GM23338 (cell line): ENCODE data around the gene SORCS2. TPM values are rescaled to one million over a fixed set of nuclear protein-coding genes. Genes with fewer than 3 reads are reported as not detected.

Experiments
- ATAC-seq: fragments of 200-7000 bp; cut with Tn5 transposase; 3 replicates; pipeline ENCODE4 v1.9.1; 2020
- DNase-seq: peaks from one replicate; pipeline ENCODE4 v3.0.0-alpha.2; 2015; ENCODE audit warnings: low spot score
- H2AFZ ChIP-seq: fragments of 200-600 bp; sonication (generic); 2 replicates; pipeline ENCODE4 v1.8.0; 2016; ENCODE audit warnings: antibody characterized with exemption, mild to moderate bottlenecking, moderate library complexity
- H3F3A ChIP-seq: fragments of 200-600 bp; sonication (generic); replicated peaks from 2 replicates; pipeline ENCODE4 v1.8.0; 2017; ENCODE audit warnings: antibody characterized with exemption, mixed run types, low read depth
- H3K27ac ChIP-seq: fragments of 200-600 bp; sonication (generic); 2 replicates; pipeline ENCODE4 v1.6.1; 2016; ENCODE audit warnings: low read depth
- H3K27me3 ChIP-seq: fragments of 200-600 bp; sonication (generic); 2 replicates; pipeline ENCODE4 v1.8.0; 2016; ENCODE audit warnings: mild to moderate bottlenecking, mixed run types, moderate library complexity; ENCODE audit not compliant: insufficient read depth
- H3K36me3 ChIP-seq: fragments of 200-600 bp; sonication (generic); 2 replicates; pipeline ENCODE4 v1.8.0; 2016; ENCODE audit warnings: mild to moderate bottlenecking; ENCODE audit not compliant: insufficient read depth
- H3K4me1 ChIP-seq: fragments of 200-600 bp; sonication (generic); 2 replicates; pipeline ENCODE4 v1.8.0; 2016; ENCODE audit warnings: mild to moderate bottlenecking, moderate library complexity; ENCODE audit not compliant: insufficient read depth
- H3K4me2 ChIP-seq: fragments of 200-600 bp; sonication (generic); 2 replicates; pipeline ENCODE4 v1.7.1; 2017; ENCODE audit warnings: mixed run types
- H3K4me3 ChIP-seq: fragments of 200-600 bp; sonication (generic); 2 replicates; pipeline ENCODE4 v1.6.1; 2016; ENCODE audit warnings: mixed run types
- H3K79me2 ChIP-seq: fragments of 200-600 bp; sonication (generic); replicated peaks from 2 replicates; pipeline ENCODE4 v1.8.0; 2017; ENCODE audit warnings: mild to moderate bottlenecking; ENCODE audit not compliant: insufficient read depth
- H3K9me2 ChIP-seq: fragments of 200-600 bp; sonication (generic); 2 replicates; pipeline ENCODE4 v1.8.0; 2017; ENCODE audit not compliant: insufficient read depth
- H4K20me1 ChIP-seq: fragments of 200-600 bp; sonication (generic); replicated peaks from 2 replicates; pipeline ENCODE4 v1.8.0; 2017; ENCODE audit warnings: mild to moderate bottlenecking; ENCODE audit not compliant: insufficient read depth
- H3K27ac Mint-ChIP-seq: 2 replicates; pipeline ENCODE4 v1.8.0; 2020; ENCODE audit warnings: inconsistent platforms, mild to moderate bottlenecking, moderate library complexity, mixed read lengths
- H3K27me3 Mint-ChIP-seq: 3 replicates; pipeline ENCODE4 v1.8.0; 2022; ENCODE audit warnings: low read depth, mild to moderate bottlenecking, moderate library complexity, mixed read lengths, inconsistent platforms; ENCODE audit not compliant: insufficient read depth, poor library complexity
- H3K36me3 Mint-ChIP-seq: 3 replicates; pipeline ENCODE4 v1.8.0; 2021; ENCODE audit warnings: low read depth, mild to moderate bottlenecking, inconsistent platforms, moderate library complexity, mixed read lengths
- H3K4me1 Mint-ChIP-seq: 3 replicates; pipeline ENCODE4 v1.8.0; 2020; ENCODE audit warnings: mild to moderate bottlenecking, inconsistent platforms, mixed read lengths
- H3K4me3 Mint-ChIP-seq: 3 replicates; pipeline ENCODE4 v1.8.0; 2021; ENCODE audit warnings: moderate library complexity, mild to moderate bottlenecking, inconsistent platforms, mixed read lengths
- H3K9me3 Mint-ChIP-seq: 3 replicates; pipeline ENCODE4 v1.8.0; 2020; ENCODE audit warnings: moderate library complexity, mild to moderate bottlenecking, inconsistent platforms, mixed read lengths
- CREB1 ChIP-seq: fragments of 250-450 bp; sonication (Bioruptor Pico); IDR thresholded peaks from 2 replicates; pipeline ENCODE4 v1.5.0; 2020; ENCODE audit warnings: low read depth, mild to moderate bottlenecking, moderate library complexity
- CTCF ChIP-seq, 2 experiments: fragments of 200-600 bp in 1 of 2; sonication (generic) in 1 of 2; conservative IDR thresholded peaks; 2 replicates each; pipeline versions ENCODE4 v1.5.1 to v1.6.1; 2016 to 2017; ENCODE audit warnings: antibody characterized with exemption in 2 of 2, low read depth in 2 of 2, mild to moderate bottlenecking in 2 of 2, moderate library complexity in 1 of 2
- ETS1 ChIP-seq: IDR thresholded peaks from 2 replicates; pipeline ENCODE4 v1.6.1; 2016; ENCODE audit warnings: antibody characterized with exemption
- EZH2 ChIP-seq: fragments of 200-600 bp; sonication (generic); IDR thresholded peaks from one replicate; pipeline ENCODE4 v1.8.0; 2017; ENCODE audit warnings: antibody characterized with exemption, mild to moderate bottlenecking, low read depth; ENCODE audit not compliant: unreplicated experiment
- EZH2phosphoT487 ChIP-seq: fragments of 200-600 bp; sonication (generic); IDR thresholded peaks from one replicate; pipeline ENCODE4 v1.8.1; 2018; ENCODE audit warnings: antibody characterized with exemption; ENCODE audit not compliant: unreplicated experiment
- JUNB ChIP-seq: IDR thresholded peaks from one replicate; pipeline ENCODE4 v1.6.1; 2016; ENCODE audit warnings: antibody characterized with exemption; ENCODE audit not compliant: unreplicated experiment
- NANOG ChIP-seq: IDR thresholded peaks from 2 replicates; pipeline ENCODE4 v1.6.1; 2016; ENCODE audit warnings: antibody characterized with exemption, borderline replicate concordance
- POLR2AphosphoS5 ChIP-seq: IDR thresholded peaks from 2 replicates; pipeline ENCODE4 v1.6.1; 2016; ENCODE audit warnings: antibody characterized with exemption, low read depth
- REST ChIP-seq: IDR thresholded peaks from one replicate; pipeline ENCODE4 v1.6.1; 2018; ENCODE audit warnings: antibody characterized with exemption; ENCODE audit not compliant: unreplicated experiment
- STAT1 ChIP-seq: IDR thresholded peaks from one replicate; pipeline ENCODE4 v1.6.1; 2016; ENCODE audit warnings: antibody characterized with exemption; ENCODE audit not compliant: unreplicated experiment
- ZNF114 ChIP-seq: fragments of 250-450 bp; sonication (Bioruptor Pico); IDR thresholded peaks from 2 replicates; pipeline ENCODE4 v1.5.0; 2020; ENCODE audit warnings: mild to moderate bottlenecking, moderate library complexity
- ZNF331 ChIP-seq: fragments of 250-450 bp; sonication (Bioruptor Pico); IDR thresholded peaks from 2 replicates; pipeline ENCODE4 v1.5.0; 2020; ENCODE audit warnings: low read depth, mild to moderate bottlenecking, moderate library complexity
- ZNF462 ChIP-seq: fragments of 250-450 bp; sonication (Bioruptor Pico); IDR thresholded peaks from 2 replicates; pipeline ENCODE4 v1.5.0; 2020; ENCODE audit warnings: mild to moderate bottlenecking, moderate library complexity
- polyA plus RNA-seq: library from polyadenylated mRNA; unstranded; fragments of >200 nt; fragmentation: Nextera tagmentation; extraction: Ambion mirVana; gene quantifications from 2 replicates; pipeline ENCODE4 v1.2.1, GENCODE V29; 2016
- total RNA-seq: library from RNA; depleted of rRNA; stranded (reverse); fragments of >200 nt; shearing (Covaris generic); gene quantifications from 2 replicates; pipeline ENCODE4 v1.2.3, GENCODE V29; 2014

The SORCS2 gene
- total and polyA plus RNA-seq, 2 experiments from 2014 or later = 0.47 to 2.4 TPM

- Mint-ChIP-seq H3K9me3 (0 out of 3 replicates have a peak, but pooled peaks cover 3% of the 10 kb centered on the region), H3K4me1 (peaks cover 27% of the 10 kb centered on the region), H3K27me3 (peaks cover 14% of the 10 kb centered on the region), H3K4me3 (no peak overlapping the region), H3K27ac (no peak overlapping the region), H3K36me3 (no peaks in the 10 kb centered on the region)
- Histone ChIP-seq H3K27ac (no peak overlapping the region; the same call in 1 of the 2 replicates), H3K4me1 (peaks cover 11% of the 10 kb centered on the region), H3K79me2 (no peaks in the 10 kb centered on the region), H3K9me2 (no peaks in the 10 kb centered on the region), H4K20me1 (no peaks in the 10 kb centered on the region), H3F3A (peaks cover under 1% of the 10 kb centered on the region; the same call in 1 of the 2 replicates), H3K36me3 (no peaks in the 10 kb centered on the region; the same call in 1 of the 2 replicates), H3K4me2 (no peak overlapping the region), H2AFZ (peak overlapping the region; percentile 83; the same call in 1 of the 2 replicates), H3K27me3 (no peaks in the 10 kb centered on the region), H3K4me3 (no peak overlapping the region)
- no peak for TF ChIP-seq ETS1
- no peak for TF ChIP-seq STAT1
- no peak for TF ChIP-seq ZNF462 (CRISPR knock-in tag)
- TF ChIP-seq JUNB = no peak
- TF ChIP-seq CTCF (conservative IDR thresholded peaks at IDR 0.05; ENCODE audit: low read depth in 2 of 2) = no peak
- no peak for TF ChIP-seq REST
- TF ChIP-seq EZH2 = no peak
- no peak for TF ChIP-seq EZH2phosphoT487
- TF ChIP-seq ZNF331 (CRISPR knock-in tag) = no peak
- no peak for TF ChIP-seq NANOG
- TF ChIP-seq ZNF114 (CRISPR knock-in tag) = no peak
- no peak for TF ChIP-seq POLR2AphosphoS5
- TF ChIP-seq CREB1 (CRISPR knock-in tag) = no peak
- ATAC-seq (peak; percentile 87), DNase-seq (peak; percentile 46)
These were observed 14.7 kb downstream of the SORCS2 start for GRCh38 chr4:7206911-7207567.
